Skin of body (tissue), 2 donors: Measurements from ENCODE around the gene PLXNB3. TPM values are rescaled to one million over a fixed set of nuclear protein-coding genes. Genes with fewer than 3 reads are reported as not detected.
"Not testable (repeated sequence)": the region's sequence is repeated elsewhere in the genome, so short reads cannot be mapped to it uniquely, and the experiment has no call there.

ENCODE experiments used
- DNase-seq: peaks from one replicate; lab custom pipeline; 2025; lab: John Stamatoyannopoulos, UW
- total RNA-seq: library from RNA; depleted of rRNA; stranded (reverse); fragments of >200 nt; gene quantifications from one replicate; pipeline ENCODE4 v1.2.3, GENCODE V29; 2014

The PLXNB3 gene
- 2.2 TPM for total RNA-seq

DNA sequence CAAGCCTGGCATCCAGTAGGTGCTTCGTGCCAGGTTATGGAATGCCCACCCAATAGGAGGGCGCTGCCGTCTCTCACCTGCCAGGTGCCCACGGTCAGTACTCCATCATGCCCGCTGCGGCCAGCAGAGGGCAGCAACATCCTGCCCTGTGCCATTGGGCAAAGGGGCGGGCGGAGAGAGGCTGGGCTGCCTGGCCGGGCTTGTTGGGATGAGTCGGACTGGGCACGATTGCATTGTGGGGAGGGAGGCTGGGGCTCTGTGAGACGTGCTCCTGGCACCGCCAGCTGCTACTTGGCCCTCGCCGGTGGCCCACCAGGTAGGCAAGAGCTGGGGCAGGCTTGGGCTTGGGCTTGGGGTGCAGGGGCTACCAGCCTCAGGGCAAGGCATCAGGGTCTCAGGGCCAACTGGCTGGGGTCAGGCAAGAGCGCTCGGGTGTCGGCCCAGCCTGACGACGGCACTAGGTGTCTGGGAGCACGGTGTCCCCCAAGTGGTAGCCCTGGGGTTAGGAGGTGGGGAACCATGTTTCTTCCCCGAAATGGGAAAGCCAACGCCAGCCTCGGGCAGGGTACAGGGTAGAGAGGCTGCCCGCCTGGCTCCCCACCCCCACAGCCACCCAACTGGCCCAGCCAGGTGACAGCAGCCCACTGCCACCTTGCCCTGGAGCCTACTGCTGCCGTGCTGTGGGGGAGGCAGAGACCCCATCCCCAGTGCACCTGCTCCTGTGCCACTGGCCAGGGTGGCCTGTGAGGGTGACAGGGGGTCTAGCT lies at the start of gene PLXNB3:
Gene PLXNB3 (plus strand): TSS at position 261 of the 767 bp plus-strand sequence. CDS start 1,287 bp downstream, outside the sequence.
- DNase-seq, result no peak

DNA sequence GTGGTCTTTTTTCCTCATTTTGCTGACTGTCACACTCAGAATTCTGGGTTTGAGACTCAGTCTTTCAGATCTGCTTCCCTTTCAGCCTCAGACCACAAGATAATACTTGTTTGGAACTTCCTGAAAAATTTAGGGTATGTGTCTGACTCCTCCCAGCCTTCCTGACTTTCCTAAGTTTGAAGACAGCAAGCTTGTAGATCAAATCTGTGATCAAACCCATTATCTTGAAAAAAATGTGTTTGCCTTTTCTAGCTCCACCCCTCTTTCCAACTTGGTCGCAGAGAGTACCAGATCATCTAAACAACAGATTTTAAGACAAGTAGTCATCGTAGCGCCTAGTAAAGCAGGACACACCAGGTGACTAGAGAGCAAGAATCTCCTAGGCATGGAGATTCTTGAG lies 49.8 kb upstream of the PLXNB3 start:
- no peak for DNase-seq

DNA sequence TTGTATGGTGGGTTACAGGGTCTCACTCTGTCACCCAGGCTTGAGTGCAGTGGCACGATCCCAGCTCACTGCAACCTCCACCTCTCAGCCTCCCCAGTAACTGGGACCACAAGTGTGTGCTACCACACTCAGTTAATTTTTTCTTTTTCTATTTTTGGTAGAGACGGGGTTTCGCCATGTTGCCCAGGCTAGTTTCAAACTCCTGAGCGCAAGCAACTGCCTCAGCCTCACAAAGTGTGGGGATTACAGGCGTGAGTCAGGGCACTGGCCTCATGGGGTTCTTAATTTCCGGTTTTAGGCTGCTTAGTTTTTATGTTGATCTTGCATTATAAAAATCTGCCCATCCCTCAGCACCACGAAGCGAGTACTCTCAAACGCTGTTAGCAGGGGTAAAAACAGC lies 46.6 kb upstream of the PLXNB3 start:
- no peak for DNase-seq

- no peak for DNase-seq
Measured at GRCh38 chrX:153719238-153719637, 44.8 kb upstream of the PLXNB3 start.

DNA sequence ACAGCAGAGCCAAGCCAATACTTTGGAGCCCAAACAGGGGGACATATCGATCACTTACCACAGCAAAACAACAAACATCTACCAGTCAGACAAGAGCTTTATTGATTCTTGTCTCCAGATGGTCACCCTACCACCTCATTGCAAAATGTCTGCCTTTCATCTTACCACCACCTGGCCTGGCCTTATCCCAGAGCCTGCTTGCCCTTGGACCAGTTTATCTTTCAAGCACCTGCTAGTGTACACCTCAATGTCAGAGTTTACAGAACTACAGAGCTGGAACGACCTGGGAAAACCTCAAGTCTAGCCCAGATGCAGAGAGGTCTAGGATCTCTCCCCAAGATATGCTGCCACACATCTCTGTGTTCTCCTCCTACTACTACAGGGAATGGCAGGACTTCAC lies 44.3 kb upstream of the PLXNB3 start:
- no peak for DNase-seq

- DNase-seq, result no peak
Measured at GRCh38 chrX:153722704-153723350, 41.2 kb upstream of the PLXNB3 start.

DNA sequence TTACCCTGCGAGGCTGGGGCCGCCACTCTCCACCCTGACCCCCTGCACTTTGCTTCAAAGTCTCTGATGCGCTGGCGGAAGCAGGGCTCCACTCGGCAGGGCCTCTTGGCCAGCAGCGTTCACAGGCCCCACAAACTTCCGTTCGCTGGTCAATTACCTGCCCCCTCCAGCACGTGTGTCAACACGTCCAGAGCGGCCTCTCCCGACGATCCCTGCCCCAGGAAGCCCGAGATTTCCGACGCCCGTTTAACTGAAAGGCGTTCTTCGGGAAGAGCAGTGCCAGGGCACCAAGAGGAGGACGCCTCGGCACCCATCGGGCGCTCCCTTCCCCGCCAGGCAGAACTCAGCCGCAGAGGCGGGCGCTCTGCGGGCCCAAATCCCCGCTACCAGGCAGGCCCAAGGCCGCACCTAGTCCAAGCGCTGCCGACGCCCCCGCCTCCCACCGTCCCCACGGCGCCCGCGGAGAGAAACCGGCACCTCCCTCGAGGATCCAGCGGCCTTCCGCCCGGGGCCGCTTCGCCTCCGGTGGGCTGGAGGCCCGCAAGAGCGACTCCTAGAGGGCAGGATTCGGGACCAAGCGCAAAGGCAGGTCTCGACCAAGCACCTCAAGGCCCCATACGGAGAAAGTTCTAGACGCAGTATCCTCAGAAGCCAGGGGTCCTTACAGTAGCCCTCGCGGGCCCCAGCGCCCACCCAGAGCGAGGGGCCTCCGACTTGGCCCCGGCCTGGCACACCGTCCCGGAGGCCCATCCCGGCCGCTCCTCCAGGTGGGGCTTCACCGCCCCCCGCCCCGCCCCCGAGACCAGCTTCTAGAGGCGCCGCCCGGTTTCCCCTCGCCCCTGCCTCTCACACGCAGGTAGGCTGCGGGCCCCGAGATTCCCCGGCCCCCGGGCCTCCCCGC lies 40.4 kb upstream of the PLXNB3 start:
- DNase-seq, result no peak

DNA sequence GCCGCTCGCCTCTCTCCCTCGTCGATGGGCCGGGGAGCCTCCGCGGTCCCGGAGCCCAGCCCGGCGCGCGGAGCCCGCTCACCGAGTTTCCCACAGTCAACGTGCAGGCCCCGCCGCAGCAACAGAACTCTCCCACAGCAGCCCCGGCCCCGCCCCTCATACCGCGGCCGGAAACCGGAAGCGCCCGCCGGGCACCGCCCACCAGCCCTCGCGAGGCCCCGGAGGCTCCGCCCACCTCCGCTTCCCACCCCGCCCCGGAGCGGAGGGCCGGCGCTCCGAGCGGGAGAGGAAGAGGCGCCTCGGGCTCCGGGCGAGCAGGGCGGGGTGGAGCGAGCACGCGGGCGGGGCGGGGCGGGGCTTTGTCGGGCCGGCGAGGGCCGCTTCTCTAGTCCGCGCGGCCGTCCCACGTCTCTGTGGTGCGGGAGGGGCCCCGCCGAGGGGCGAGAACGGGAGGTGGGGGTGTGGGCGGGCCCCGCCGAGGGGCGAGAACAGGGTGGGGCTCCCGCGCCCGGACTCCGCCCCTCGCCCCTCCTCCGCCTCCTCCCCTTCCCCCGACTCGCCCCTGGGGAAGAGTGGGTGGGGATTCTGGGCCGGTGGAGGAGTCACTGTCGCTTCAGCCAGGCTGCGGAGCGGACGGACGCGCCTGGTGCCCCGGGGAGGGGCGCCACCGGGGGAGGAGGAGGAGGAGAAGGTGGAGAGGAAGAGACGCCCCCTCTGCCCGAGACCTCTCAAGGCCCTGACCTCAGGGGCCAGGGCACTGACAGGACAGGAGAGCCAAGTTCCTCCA lies 39.6 kb upstream of the PLXNB3 start, which contains the start of the genes ABCD1 and BCAP31:
Gene ABCD1 (plus strand): TSS at position 605 of the 787 bp plus-strand sequence. CDS start 411 bp downstream, outside the sequence.
Gene BCAP31 (minus strand): TSS at position 136 of the 787 bp plus-strand sequence. CDS start 1,143 bp downstream, outside the sequence.
- peak; percentile 86 for DNase-seq

- DNase-seq, result no peak
Measured at GRCh38 chrX:153725039-153725831, 38.8 kb upstream of the PLXNB3 start.

DNA sequence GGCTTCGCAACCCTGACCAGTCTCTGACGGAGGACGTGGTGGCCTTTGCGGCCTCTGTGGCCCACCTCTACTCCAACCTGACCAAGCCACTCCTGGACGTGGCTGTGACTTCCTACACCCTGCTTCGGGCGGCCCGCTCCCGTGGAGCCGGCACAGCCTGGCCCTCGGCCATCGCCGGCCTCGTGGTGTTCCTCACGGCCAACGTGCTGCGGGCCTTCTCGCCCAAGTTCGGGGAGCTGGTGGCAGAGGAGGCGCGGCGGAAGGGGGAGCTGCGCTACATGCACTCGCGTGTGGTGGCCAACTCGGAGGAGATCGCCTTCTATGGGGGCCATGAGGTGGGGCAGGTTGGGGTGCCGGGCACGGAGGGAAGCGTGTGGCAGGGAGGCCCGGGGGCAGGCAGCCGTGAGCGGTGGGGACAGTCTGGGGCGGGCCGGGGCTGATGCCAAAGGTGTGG lies 38.2 kb upstream of the PLXNB3 start:
- no peak for DNase-seq

- no peak for DNase-seq
Measured at GRCh38 chrX:153726286-153727122, 37.5 kb upstream of the PLXNB3 start.

GRCh38 chrX:153727123-153727931 lies 36.7 kb upstream of the PLXNB3 start:
- no peak for DNase-seq

DNA sequence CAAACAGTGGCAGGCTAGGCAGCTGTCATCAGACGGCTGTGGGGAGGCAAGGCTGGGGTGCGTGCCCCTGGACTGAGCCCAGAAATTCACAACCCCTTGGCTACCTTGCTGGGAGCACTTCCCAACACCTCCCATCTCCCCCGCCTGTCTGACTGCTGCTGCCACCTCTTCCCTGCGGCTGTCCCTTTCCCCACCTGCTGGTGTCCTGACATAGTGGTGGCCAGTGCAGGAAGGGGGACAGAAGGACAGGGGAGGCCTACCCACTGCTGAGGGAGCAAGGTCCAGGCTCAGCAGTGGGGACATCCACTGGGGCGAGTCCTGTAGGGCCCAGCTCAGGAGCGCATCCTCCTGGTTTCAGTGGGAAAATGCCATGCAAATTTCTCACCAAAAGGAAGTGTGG lies 36.0 kb upstream of the PLXNB3 start:
- no peak for DNase-seq

- no peak for DNase-seq
Measured at GRCh38 chrX:153728951-153729631, 35.0 kb upstream of the PLXNB3 start.

GRCh38 chrX:153730115-153730514 lies 33.9 kb upstream of the PLXNB3 start:
- not testable (repeated sequence) for DNase-seq

DNA sequence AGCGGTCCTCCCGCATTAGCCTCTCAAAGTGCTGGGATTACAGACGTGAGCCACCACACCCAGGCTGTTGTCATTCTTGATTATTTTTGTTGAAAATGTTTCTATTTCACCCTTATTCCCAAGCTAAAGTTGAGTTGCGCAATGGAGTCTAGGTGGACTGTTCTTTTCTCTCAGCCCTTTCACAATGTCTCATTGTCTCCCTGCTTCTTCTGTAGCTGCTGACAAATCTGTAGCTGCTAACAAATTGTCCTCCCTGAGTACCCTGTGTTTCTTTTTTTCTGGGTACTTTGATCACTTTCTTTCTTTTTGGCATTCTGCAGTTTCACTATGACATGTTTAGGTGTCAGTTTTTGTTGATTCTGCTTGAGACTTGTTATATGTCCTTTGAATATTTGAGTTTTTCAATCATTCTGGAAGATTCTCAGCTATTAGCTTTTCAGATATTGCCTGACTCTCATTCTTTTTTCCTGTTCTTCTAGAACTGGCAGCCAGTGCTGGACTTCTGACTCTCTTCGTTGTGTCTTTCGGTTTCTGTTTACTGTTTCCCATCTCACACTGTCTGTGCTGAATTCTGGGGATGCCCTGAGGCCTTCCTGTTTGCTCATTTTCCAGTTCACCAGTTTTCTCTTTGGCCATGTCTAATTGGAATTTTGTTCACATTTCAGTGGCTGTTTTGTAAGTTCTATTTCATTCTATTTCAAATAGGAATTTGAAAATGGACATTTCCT lies 32.8 kb upstream of the PLXNB3 start:
- no peak for DNase-seq

GRCh38 chrX:153731845-153732215 lies 32.2 kb upstream of the PLXNB3 start:
- no peak for DNase-seq
